ENCODE results near the gene GRAMD2B.

GRCh38 chr5:126543660-126544059, 120.5 kb downstream of the GRAMD2B start:
- no peak for TF ChIP-seq CTCF (IDR thresholded peaks at IDR 0.05; ENCODE audit: control extremely low read depth in 1 of 3, insufficient read depth in 1 of 3, low read depth in 1 of 3, low read length in 3 of 3)
- TF ChIP-seq BCL11A (IDR thresholded peaks at IDR 0.05; ENCODE audit: low read depth in 2 of 2, low read length in 2 of 2): no peak
- no peak for TF ChIP-seq POLR2A (IDR thresholded peaks at IDR 0.05; ENCODE audit: control extremely low read depth in 1 of 2, low read depth in 2 of 2, low read length in 2 of 2)
- no peak for TF ChIP-seq POLR2AphosphoS5 (IDR thresholded peaks at IDR 0.05; ENCODE audit: low read depth, low read length)
- no peak for TF ChIP-seq EZH2 (IDR thresholded peaks at IDR 0.05; ENCODE audit: low read depth, low read length, severe bottlenecking)
- no peak for TF ChIP-seq EP300 (IDR thresholded peaks at IDR 0.05; ENCODE audit: borderline replicate concordance in 1 of 2, low read depth in 2 of 2, low read length in 2 of 2)
- TF ChIP-seq MAX (IDR thresholded peaks at IDR 0.05): no peak

Measured in H1 (cell line).